ENCODE measurements around the gene PPP6R2. TPM values are rescaled to one million over a fixed set of nuclear protein-coding genes. Genes with fewer than 3 reads are reported as not detected.

PPP6R2 gene
- total RNA-seq, 1 experiment from 2014 or later = 61.3 TPM

DNA sequence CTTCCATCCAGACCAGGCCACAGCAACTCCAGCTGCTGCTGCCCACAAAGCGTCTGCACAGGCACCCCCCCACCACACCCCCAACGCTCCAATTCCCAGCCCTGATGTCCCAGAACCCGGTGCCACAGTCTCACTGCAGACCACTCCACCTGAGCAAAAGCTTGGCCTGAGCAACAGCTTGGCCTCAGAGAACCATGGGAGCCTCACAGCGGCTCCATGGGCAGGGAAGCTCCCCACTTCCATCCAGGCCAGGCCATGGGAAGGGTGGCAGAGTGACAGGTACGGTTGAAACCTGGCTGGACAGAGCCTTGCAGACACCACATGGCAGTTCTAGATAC, 48.8 kb upstream of the PPP6R2 start:
- ChIA-PET RAD21 (ENCODE audit: low non-redundant PET in 1 of 2, low total read pairs in 2 of 2, uncharacterized antibody in 2 of 2, unreplicated experiment in 2 of 2) (no interaction called here), POLR2A (interaction anchor here (1.4 to 2.7 kb wide), 3 partner anchors 10 to 12 kb away, joined by 4 to 11 read pairs (median 6); no protein-coding TSS in a partner anchor), CTCF (interaction anchor here (0.9 kb wide), 1 partner anchor 18 kb away, joined by 3 read pairs; no protein-coding TSS in a partner anchor)
- no TSS peak for BruUV-seq (replicated peaks)
- TF ChIP-seq EGR1 (IDR thresholded peaks at IDR 0.05; ENCODE audit: low read depth) = no peak
- TF ChIP-seq CTCF (IDR thresholded peaks at IDR 0.05 in 2 of 3, conservative IDR thresholded peaks at IDR 0.05 in 1 of 3; ENCODE audit: borderline replicate concordance in 1 of 3, insufficient read depth in 1 of 3, low read depth in 2 of 3, low read length in 2 of 3) = no peak
- no peak for TF ChIP-seq EZH2 (IDR thresholded peaks at IDR 0.05)
- no peak for TF ChIP-seq ELF1 (IDR thresholded peaks at IDR 0.05; ENCODE audit: borderline replicate concordance, low read depth)
- TF ChIP-seq SIN3A (IDR thresholded peaks at IDR 0.05; ENCODE audit: low read depth) = no peak
- no peak for TF ChIP-seq SP1 (IDR thresholded peaks at IDR 0.05; ENCODE audit: low read depth)
- TF ChIP-seq FOSL1 (IDR thresholded peaks at IDR 0.05; ENCODE audit: low read depth) = no peak
- no peak for TF ChIP-seq EZH2phosphoT487 (IDR thresholded peaks at IDR 0.05; ENCODE audit: borderline replicate concordance)
- no peak for TF ChIP-seq POLR2AphosphoS5 (IDR thresholded peaks at IDR 0.05; ENCODE audit: low read depth, low read length)
- no peak for TF ChIP-seq YY1 (IDR thresholded peaks at IDR 0.05; ENCODE audit: extremely low read depth, insufficient replicate concordance, low read depth, low read length)
- no peak for TF ChIP-seq RAD21 (IDR thresholded peaks at IDR 0.05; ENCODE audit: low read depth)
- TF ChIP-seq TCF7L2 (IDR thresholded peaks at IDR 0.05; ENCODE audit: borderline replicate concordance, extremely low read depth, insufficient read depth, insufficient read length) = no peak
- no peak for TF ChIP-seq MAX (IDR thresholded peaks at IDR 0.05)
- TF ChIP-seq ZFX (IDR thresholded peaks at IDR 0.05) = no peak
- H3K9ac ChIP-seq (ENCODE audit: low read length) = peak overlapping the region; percentile 73
- peak overlapping the region; percentile 40 to 56 for H3K4me3 ChIP-seq (replicated peaks in 1 of 2; ENCODE audit: low read depth in 1 of 2, low read length in 2 of 2)
- peaks cover 57 to 70% of the 10 kb centered on the region in 2 experiments for H3K4me1 ChIP-seq (ENCODE audit: control insufficient read depth in 1 of 2, insufficient read depth in 2 of 2, low read length in 2 of 2)
- no peak overlapping the region for H2AFZ ChIP-seq (ENCODE audit: low read depth, low read length, poor library complexity, severe bottlenecking)
- ATAC-seq (peak; percentile 6), DNase-seq (ENCODE audit: low read depth, low spot score) (no peak)
- peak overlapping the region; percentile 99 for H3K27ac ChIP-seq (ENCODE audit: low read depth, low read length)
- H3K27me3 ChIP-seq (ENCODE audit: insufficient read depth, low read length) = no peaks in the 10 kb centered on the region
- no peaks in the 10 kb centered on the region for H3K9me3 ChIP-seq (ENCODE audit: control insufficient read depth in 1 of 2, insufficient read depth in 1 of 2, low read depth in 1 of 2, low read length in 2 of 2)
- no peaks in the 10 kb centered on the region for H3K9me2 ChIP-seq (ENCODE audit: insufficient read depth)
- H4K20me1 ChIP-seq (ENCODE audit: insufficient read depth) = no peaks in the 10 kb centered on the region
- peak overlapping the region; percentile 92 for H3K4me2 ChIP-seq (ENCODE audit: low read length)
- H3K36me3 ChIP-seq (ENCODE audit: control insufficient read depth in 1 of 2, insufficient read depth in 2 of 2, low read length in 2 of 2) = peaks cover 7 to 30% of the 10 kb centered on the region in 2 experiments; a peak in 3 of 4 replicates
- intact Hi-C loops (cut with micrococcal nuclease) = no loop called here
- H3K79me2 ChIP-seq (ENCODE audit: insufficient read depth, low read length) = peaks cover 99% of the 10 kb centered on the region
